HG03066 (cell line): ENCODE results near the gene TASP1.

Experiments
- ATAC-seq: cut with Tn5 transposase; IDR thresholded peaks from one replicate; pipeline ENCODE4 v1.9.1; 2021; ENCODE audit warnings: low read depth; ENCODE audit not compliant: unreplicated experiment

Gene TASP1

GRCh38 chr20:13580707-13581106 lies 58.0 kb downstream of the TASP1 start:
- ATAC-seq, result no peak

- ATAC-seq, result no peak
Measured at GRCh38 chr20:13574071-13574470, 64.7 kb downstream of the TASP1 start.

- no peak for ATAC-seq
Measured at GRCh38 chr20:13571662-13572061, 67.1 kb downstream of the TASP1 start.

- no peak for ATAC-seq
Measured at GRCh38 chr20:13567663-13568062, 71.1 kb downstream of the TASP1 start.

- ATAC-seq, result no peak
Measured at GRCh38 chr20:13563854-13564253, 74.9 kb downstream of the TASP1 start.

- ATAC-seq, result no peak
Measured at GRCh38 chr20:13554706-13555105, 84.0 kb downstream of the TASP1 start.

- ATAC-seq, result no peak
Measured at GRCh38 chr20:13554076-13554475, 84.7 kb downstream of the TASP1 start.

- no peak for ATAC-seq
Measured at GRCh38 chr20:13552061-13552460, 86.7 kb downstream of the TASP1 start.

- ATAC-seq, result no peak
Measured at GRCh38 chr20:13549451-13549850, 89.3 kb downstream of the TASP1 start.

- ATAC-seq, result no peak
Measured at GRCh38 chr20:13546497-13547131, 92.1 kb downstream of the TASP1 start.

- ATAC-seq, result no peak
Measured at GRCh38 chr20:13545790-13546189, 92.9 kb downstream of the TASP1 start.

- ATAC-seq, result no peak
Measured at GRCh38 chr20:13543783-13544182, 94.9 kb downstream of the TASP1 start.

- ATAC-seq, result no peak
Measured at GRCh38 chr20:13535627-13536026, 103.1 kb downstream of the TASP1 start.

GRCh38 chr20:13533946-13534345 lies 104.8 kb downstream of the TASP1 start:
- no peak for ATAC-seq

GRCh38 chr20:13530146-13530545 lies 108.6 kb downstream of the TASP1 start:
- no peak for ATAC-seq

GRCh38 chr20:13526551-13526950 lies 112.2 kb downstream of the TASP1 start:
- no peak for ATAC-seq

GRCh38 chr20:13525225-13525940 lies 113.3 kb downstream of the TASP1 start:
- ATAC-seq, result no peak

- no peak for ATAC-seq
Measured at GRCh38 chr20:13524339-13524738, 114.4 kb downstream of the TASP1 start.

GRCh38 chr20:13517831-13518230 lies 120.9 kb downstream of the TASP1 start:
- no peak for ATAC-seq

- ATAC-seq, result no peak
Measured at GRCh38 chr20:13515796-13516558, 122.8 kb downstream of the TASP1 start.

- no peak for ATAC-seq
Measured at GRCh38 chr20:13515291-13515690, 123.4 kb downstream of the TASP1 start.
